T-helper 1 cell treated with Interleukin-12 subunit alpha and Interleukin-12 subunit beta and Interleukin-4 antibody, amounts not matched to agents 30 ng/mL and 1 ng/mL, for 36 hours (primary cell): Measurements from ENCODE around the gene TBC1D22A. TPM values are rescaled to one million over a fixed set of nuclear protein-coding genes. Genes with fewer than 3 reads are reported as not detected.
"Not testable (repeated sequence)": the region's sequence is repeated elsewhere in the genome, so short reads cannot be mapped to it uniquely, and the experiment has no call there.

Experiments used
- intact Hi-C: fragments of 100-400 bp; cut with micrococcal nuclease; formaldehyde crosslinking; loops from one replicate; pipeline ENCODE4 v1.15.1; 2024
- total RNA-seq: library from RNA; stranded (reverse); gene quantifications from 2 replicates; pipeline ENCODE4 v1.2.3, GENCODE V29; 2022

The TBC1D22A gene
- total RNA-seq, 1 donor from 2014 or later: 39.3 TPM

- intact Hi-C loops: no loop called here
These were observed 366.3 kb downstream of the TBC1D22A start for GRCh38 chr22:47128622-47129215.

- intact Hi-C loops: no loop called here
These were observed 367.6 kb downstream of the TBC1D22A start for GRCh38 chr22:47129902-47130635.

- intact Hi-C loops: no loop called here
These were observed 368.6 kb downstream of the TBC1D22A start for GRCh38 chr22:47130883-47131631.

- intact Hi-C loops: no loop called here
These were observed 369.4 kb downstream of the TBC1D22A start for GRCh38 chr22:47131632-47132427.

GRCh38 chr22:47132428-47132825 lies 370.0 kb downstream of the TBC1D22A start:
- intact Hi-C loops: no loop called here

- intact Hi-C loops: no loop called here
These were observed 370.9 kb downstream of the TBC1D22A start for GRCh38 chr22:47133061-47133969.

GRCh38 chr22:47134222-47134621 lies 371.8 kb downstream of the TBC1D22A start:
- intact Hi-C loops: no loop called here

- intact Hi-C loops: loop anchor here (5.0 kb wide), 1 partner anchor 173 kb away; no protein-coding TSS in a partner anchor
These were observed 372.9 kb downstream of the TBC1D22A start for GRCh38 chr22:47135338-47135737.

GRCh38 chr22:47136050-47136449 lies 373.6 kb downstream of the TBC1D22A start:
- intact Hi-C loops: loop anchor here (5.0 kb wide), 1 partner anchor 174 kb away; no protein-coding TSS in a partner anchor

GRCh38 chr22:47136671-47137070 lies 374.2 kb downstream of the TBC1D22A start:
- intact Hi-C loops: loop anchor here (5.0 kb wide), 1 partner anchor 174 kb away; no protein-coding TSS in a partner anchor

GRCh38 chr22:47139013-47139789 lies 376.8 kb downstream of the TBC1D22A start:
- intact Hi-C loops: loop anchor here (5.0 kb wide), 1 partner anchor 177 kb away; no protein-coding TSS in a partner anchor

- intact Hi-C loops: loop anchor here (5.0 kb wide), 1 partner anchor 177 kb away; no protein-coding TSS in a partner anchor
These were observed 377.3 kb downstream of the TBC1D22A start for GRCh38 chr22:47139790-47140119.

- intact Hi-C loops: not testable (repeated sequence)
These were observed 378.5 kb downstream of the TBC1D22A start for GRCh38 chr22:47140975-47141374.

- intact Hi-C loops: no loop called here
These were observed 380.1 kb downstream of the TBC1D22A start for GRCh38 chr22:47142427-47143046.

- intact Hi-C loops: no loop called here
These were observed 380.9 kb downstream of the TBC1D22A start for GRCh38 chr22:47143249-47143938.

GRCh38 chr22:47144076-47144765 lies 381.8 kb downstream of the TBC1D22A start:
- intact Hi-C loops: no loop called here

GRCh38 chr22:47144791-47145425 lies 382.5 kb downstream of the TBC1D22A start:
- intact Hi-C loops: no loop called here
